NCI-H146 treated with DMSO at 0.1 percent for 48 hours (cell line): ENCODE results near the gene ABCG1.
"Not testable (repeated sequence)": the region's sequence is repeated elsewhere in the genome, so short reads cannot be mapped to it uniquely, and the experiment has no call there.

Source experiments
- DNase-seq: peaks from one replicate; lab custom pipeline; 2025; ENCODE audit not compliant: unreplicated experiment; lab: John Stamatoyannopoulos, UW

The ABCG1 gene

GRCh38 chr21:42288962-42289361 lies 70.0 kb downstream of the ABCG1 start:
- DNase-seq: no peak

DNA sequence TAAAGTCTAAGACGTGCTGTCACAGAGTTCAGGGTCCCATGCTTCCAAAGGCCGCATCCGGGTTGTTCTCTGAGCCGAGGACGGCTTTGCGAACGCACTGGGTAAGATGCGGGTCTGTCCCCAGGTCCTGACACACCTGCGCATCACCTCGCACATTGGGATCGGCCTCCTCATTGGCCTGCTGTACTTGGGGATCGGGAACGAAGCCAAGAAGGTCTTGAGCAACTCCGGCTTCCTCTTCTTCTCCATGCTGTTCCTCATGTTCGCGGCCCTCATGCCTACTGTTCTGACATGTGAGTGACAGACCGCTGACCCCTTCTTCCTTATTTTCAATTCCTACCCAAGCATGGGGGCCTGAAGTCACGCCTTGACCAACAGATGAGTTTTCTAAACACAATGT lies 71.0 kb downstream of the ABCG1 start:
- DNase-seq: no peak

DNA sequence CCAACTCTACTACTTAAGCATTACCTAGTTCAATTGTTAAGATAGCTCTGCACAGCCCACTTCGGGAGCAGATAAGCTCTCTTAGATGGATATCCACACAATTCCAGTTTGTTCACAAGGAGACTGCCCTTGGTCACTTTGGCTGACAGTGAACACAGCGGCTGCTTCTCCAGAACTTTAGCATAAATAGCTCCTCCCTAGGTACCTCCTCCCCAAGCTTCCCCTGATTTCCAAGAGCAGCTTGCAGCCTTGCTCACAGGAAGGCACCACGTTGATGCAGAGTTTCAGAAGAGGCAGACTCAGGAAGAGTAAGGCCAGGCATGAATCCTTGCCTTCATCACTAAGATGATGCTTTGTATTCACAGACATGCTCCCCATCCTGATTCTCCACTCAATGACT lies 71.6 kb downstream of the ABCG1 start:
- no peak for DNase-seq

DNA sequence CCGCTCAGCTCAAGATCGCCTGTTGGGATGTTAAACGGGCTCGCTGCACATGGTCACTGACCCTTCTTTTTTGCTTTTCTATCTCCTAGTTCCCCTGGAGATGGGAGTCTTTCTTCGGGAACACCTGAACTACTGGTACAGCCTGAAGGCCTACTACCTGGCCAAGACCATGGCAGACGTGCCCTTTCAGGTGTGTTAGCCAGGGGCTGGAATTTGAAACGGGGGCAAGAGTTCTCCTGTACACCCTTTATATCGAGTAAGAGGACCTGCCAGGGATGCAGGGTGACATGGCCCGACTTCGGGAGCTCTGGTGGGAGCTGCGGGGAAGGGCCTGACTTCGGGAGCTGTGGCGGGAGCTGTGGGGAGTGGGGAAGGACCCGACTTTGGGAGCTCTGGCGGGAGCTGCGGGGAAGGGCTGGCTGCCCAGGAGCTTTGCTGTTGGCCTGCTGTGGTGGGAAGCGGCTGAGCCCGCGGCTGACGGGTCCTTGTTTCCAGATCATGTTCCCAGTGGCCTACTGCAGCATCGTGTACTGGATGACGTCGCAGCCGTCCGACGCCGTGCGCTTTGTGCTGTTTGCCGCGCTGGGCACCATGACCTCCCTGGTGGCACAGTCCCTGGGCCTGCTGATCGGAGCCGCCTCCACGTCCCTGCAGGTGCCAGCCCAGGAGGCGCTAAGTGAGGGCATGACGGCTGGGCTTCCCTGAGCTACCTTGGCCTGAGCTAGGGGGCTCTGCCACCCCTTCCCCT lies 72.2 kb downstream of the ABCG1 start:
- DNase-seq: no peak

GRCh38 chr21:42291751-42292562 lies 73.0 kb downstream of the ABCG1 start:
- no peak for DNase-seq

GRCh38 chr21:42292563-42293142 lies 73.7 kb downstream of the ABCG1 start:
- not testable (repeated sequence) for DNase-seq

- DNase-seq: no peak
These were observed 74.8 kb downstream of the ABCG1 start for GRCh38 chr21:42293649-42294272.

DNA sequence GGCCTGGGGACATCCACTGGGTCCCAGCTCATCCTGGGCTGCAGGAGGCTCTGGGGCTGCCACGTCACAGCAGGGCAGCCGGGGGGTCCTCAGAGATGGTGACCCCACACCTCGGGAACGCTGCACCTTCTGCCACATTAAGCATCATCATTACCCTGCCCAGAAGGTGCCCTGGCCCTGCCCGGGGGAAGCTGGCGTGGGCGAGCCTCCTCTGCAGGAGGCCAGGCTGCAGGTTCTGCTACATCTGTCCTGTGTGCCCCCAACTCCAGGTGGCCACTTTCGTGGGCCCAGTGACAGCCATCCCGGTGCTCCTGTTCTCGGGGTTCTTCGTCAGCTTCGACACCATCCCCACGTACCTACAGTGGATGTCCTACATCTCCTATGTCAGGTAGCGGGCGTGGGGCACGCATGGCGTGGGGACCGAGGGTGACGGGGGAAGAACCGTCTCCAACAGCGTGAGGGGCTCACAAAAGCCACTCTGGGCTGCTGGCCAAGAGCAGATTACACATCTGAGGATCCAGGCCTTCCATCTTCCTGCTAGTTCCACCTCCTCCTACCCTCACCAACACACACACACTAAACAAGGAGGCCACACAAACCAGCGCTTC lies 75.4 kb downstream of the ABCG1 start:
- no peak for DNase-seq

- no peak for DNase-seq
These were observed 76.9 kb downstream of the ABCG1 start for GRCh38 chr21:42295845-42296244.

DNA sequence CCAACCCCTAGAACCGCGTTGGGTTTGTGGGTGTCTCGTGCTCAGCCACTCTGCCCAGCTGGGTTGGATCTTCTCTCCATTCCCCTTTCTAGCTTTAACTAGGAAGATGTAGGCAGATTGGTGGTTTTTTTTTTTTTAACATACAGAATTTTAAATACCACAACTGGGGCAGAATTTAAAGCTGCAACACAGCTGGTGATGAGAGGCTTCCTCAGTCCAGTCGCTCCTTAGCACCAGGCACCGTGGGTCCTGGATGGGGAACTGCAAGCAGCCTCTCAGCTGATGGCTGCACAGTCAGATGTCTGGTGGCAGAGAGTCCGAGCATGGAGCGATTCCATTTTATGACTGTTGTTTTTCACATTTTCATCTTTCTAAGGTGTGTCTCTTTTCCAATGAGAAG lies 77.6 kb downstream of the ABCG1 start:
- DNase-seq: no peak

GRCh38 chr21:42297377-42297776 lies 78.4 kb downstream of the ABCG1 start:
- DNase-seq: no peak

- no peak for DNase-seq
These were observed 79.3 kb downstream of the ABCG1 start for GRCh38 chr21:42298237-42298636.

- DNase-seq: no peak
These were observed 79.7 kb downstream of the ABCG1 start for GRCh38 chr21:42298657-42299056.

GRCh38 chr21:42299324-42300044 lies 80.5 kb downstream of the ABCG1 start:
- no peak for DNase-seq

GRCh38 chr21:42300045-42300583 lies 81.2 kb downstream of the ABCG1 start:
- DNase-seq: no peak

GRCh38 chr21:42300956-42301355 lies 82.0 kb downstream of the ABCG1 start:
- DNase-seq: no peak

- no peak for DNase-seq
These were observed 82.6 kb downstream of the ABCG1 start for GRCh38 chr21:42301371-42302075.

- DNase-seq: no peak
These were observed 83.2 kb downstream of the ABCG1 start for GRCh38 chr21:42302076-42302650.

GRCh38 chr21:42302794-42303193 lies 83.9 kb downstream of the ABCG1 start:
- DNase-seq: no peak
